ENCODE results near the gene BABAM1. TPM values are rescaled to one million over a fixed set of nuclear protein-coding genes. Genes with fewer than 3 reads are reported as not detected.

Gene BABAM1
- total RNA-seq, 1 donor from 2014 or later, result 135 TPM

GRCh38 chr19:17262557-17262956 lies 4.7 kb upstream of the BABAM1 start:
- Mint-ChIP-seq H3K36me3 (ENCODE audit: low read depth) (peaks cover 5% of the 10 kb centered on the region), H3K27ac (no peak overlapping the region), H3K27me3 (no peaks in the 10 kb centered on the region), H3K9me3 (no peaks in the 10 kb centered on the region), H3K4me3 (no peak overlapping the region), H3K4me1 (peaks cover 24% of the 10 kb centered on the region)
- intact Hi-C loops (cut with micrococcal nuclease), result no loop called here
- DNase-seq (no peak), ATAC-seq (ENCODE audit: low read depth) (no peak)
- ChIA-PET CTCF (interaction anchor here (0.5 to 0.9 kb wide), 3 partner anchors 10 to 202 kb away, joined by 3 read pairs; no protein-coding TSS in a partner anchor), POLR2A (interaction anchor here (0.6 to 0.7 kb wide), 3 partner anchors 133 to 589 kb away, joined by 3 to 7 read pairs (median 3); no protein-coding TSS in a partner anchor)
- TF ChIP-seq CTCF (IDR thresholded peaks at IDR 0.05), result no peak

DNA sequence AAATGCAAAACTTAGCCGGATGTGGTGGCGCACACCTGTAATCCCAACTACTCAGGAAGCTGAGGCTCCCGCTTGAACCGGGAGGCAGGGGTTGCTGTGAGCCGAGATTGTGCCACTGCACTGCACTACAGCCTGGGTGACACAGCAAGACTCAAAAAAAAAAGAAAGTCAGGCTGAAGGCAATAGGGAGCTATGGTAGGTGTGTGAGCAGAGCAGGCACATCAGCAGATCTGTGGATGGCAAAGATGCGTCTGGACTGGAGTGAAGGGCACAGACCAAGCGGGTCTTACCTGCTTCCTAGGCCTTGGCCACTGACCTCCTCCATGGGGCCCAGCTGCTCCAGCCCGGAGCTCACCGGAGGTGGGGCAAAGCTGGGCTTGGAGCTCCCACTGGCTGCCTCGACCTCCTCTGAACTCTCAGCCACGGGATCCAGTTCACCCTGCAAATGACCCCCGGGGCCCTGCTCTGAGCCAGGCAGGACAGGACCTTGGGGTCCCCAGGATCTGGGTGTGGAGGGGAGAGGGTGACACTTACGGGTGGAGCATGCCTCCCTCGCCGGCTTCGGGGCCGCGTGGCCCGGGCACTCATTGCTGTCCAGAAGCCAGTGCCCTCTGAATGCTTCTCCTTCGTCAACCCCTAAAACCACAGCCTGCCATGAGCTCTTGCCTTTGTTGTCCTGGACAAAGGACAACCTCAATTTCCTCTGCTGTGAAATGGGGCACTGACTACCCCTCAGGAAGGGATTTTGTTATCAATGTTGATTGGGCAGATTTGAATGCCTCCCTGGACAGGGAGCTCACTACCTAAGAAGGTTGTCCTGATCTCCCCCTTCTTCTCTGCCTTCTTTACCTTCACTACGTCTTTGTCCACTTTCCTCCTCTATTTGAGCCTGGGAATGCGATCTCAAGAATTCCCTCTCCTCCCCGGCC lies 3.3 kb upstream of the BABAM1 start:
- ChIA-PET POLR2A (interaction anchor here (0.6 to 2.4 kb wide), 5 partner anchors 38 to 936 kb away, joined by 3 to 9 read pairs (median 3); partner anchors contain the start of genes OCEL1 and USE1), CTCF (interaction anchor here (0.7 to 1.2 kb wide), 2 partner anchors 17 to 37 kb away, joined by 3 to 4 read pairs; partner anchors contain the start of gene ANKLE1)
- intact Hi-C loops (cut with micrococcal nuclease), result no loop called here
- Mint-ChIP-seq H3K27ac (peak overlapping the region; percentile 24), H3K36me3 (ENCODE audit: low read depth) (peaks cover 8% of the 10 kb centered on the region), H3K9me3 (no peaks in the 10 kb centered on the region), H3K4me1 (peaks cover 33% of the 10 kb centered on the region), H3K27me3 (no peaks in the 10 kb centered on the region), H3K4me3 (no peak overlapping the region)
- no peak for TF ChIP-seq CTCF (IDR thresholded peaks at IDR 0.05)
- DNase-seq, result no peak
- no peak for ATAC-seq (ENCODE audit: low read depth)

GRCh38 chr19:17264641-17264979 lies 2.6 kb upstream of the BABAM1 start, which contains the start of gene USHBP1:
Gene USHBP1 (minus strand): TSS chr19:17264745. CDS start chr19:17264299, 446 bp downstream.
- DNase-seq (no peak), ATAC-seq (ENCODE audit: low read depth) (no peak)
- CTCF ChIA-PET, result interaction anchor here (0.7 to 1.5 kb wide), 3 partner anchors 17 to 38 kb away, joined by 3 to 5 read pairs (median 4); partner anchors contain the start of gene ANKLE1
- intact Hi-C loops (cut with micrococcal nuclease), result no loop called here
- no peaks in the 10 kb centered on the region for H3K27me3 Mint-ChIP-seq
- peaks cover 10% of the 10 kb centered on the region for H3K36me3 Mint-ChIP-seq (ENCODE audit: low read depth)
- no peak within 1 kb of the TSS for H3K4me3 Mint-ChIP-seq
- TF ChIP-seq CTCF (IDR thresholded peaks at IDR 0.05), result no peak
- peak within 1 kb of the TSS; percentile 24 for H3K27ac Mint-ChIP-seq
- POLR2A ChIA-PET, result interaction anchor here (0.6 to 2.4 kb wide), 4 partner anchors 39 to 199 kb away, joined by 3 to 9 read pairs (median 4); partner anchors contain the start of genes OCEL1 and USE1
- no peaks in the 10 kb centered on the region for H3K9me3 Mint-ChIP-seq
- peaks cover 35% of the 10 kb centered on the region for H3K4me1 Mint-ChIP-seq

DNA sequence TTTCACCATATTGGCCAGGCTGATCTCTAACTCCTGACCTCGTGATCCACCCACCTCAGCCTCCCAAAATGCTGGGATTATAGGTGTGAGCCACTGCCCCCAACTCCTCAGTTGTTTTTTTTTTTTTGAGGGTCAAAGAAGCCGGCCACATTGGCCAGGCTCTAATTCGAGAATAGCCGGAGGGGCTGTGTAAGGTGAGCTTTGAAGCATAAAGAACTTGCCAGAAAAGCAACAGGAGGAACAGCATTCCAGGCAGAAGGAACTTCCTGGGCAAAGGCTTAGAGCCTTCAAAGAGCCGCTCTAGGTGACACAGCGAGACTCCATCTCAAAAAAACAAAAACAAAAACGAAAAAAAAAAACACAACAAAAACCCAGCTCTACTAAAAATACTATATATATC lies 1.2 kb upstream of the BABAM1 start:
- Mint-ChIP-seq H3K36me3 (ENCODE audit: low read depth) (peaks cover 21% of the 10 kb centered on the region), H3K27me3 (no peaks in the 10 kb centered on the region), H3K9me3 (no peaks in the 10 kb centered on the region), H3K4me3 (no peak overlapping the region), H3K27ac (peak overlapping the region; percentile 93), H3K4me1 (peaks cover 30% of the 10 kb centered on the region)
- ChIA-PET POLR2A (interaction anchor here (0.7 to 3.1 kb wide), 20 partner anchors 9 to 680 kb away, joined by 3 to 40 read pairs (median 4); partner anchors contain the start of genes ANKLE1, BST2, DDA1 and JAK3), CTCF (interaction anchor here (1.0 to 1.5 kb wide), 4 partner anchors 14 to 31 kb away, joined by 3 to 5 read pairs (median 4); partner anchors contain the start of gene ANKLE1)
- no peak for TF ChIP-seq CTCF (IDR thresholded peaks at IDR 0.05)
- ATAC-seq (ENCODE audit: low read depth) (no peak), DNase-seq (no peak)
- intact Hi-C loops (cut with micrococcal nuclease), result loop anchor here (2.0 to 5.0 kb wide), 5 partner anchors 15 to 1934 kb away; partner anchors contain the start of genes ANKLE1 and BRD4

All from activated B cell treated with CpG ODN at 0.5 μM for 24 hours (primary cell).